Tibial nerve (tissue), 4 donors: ENCODE measurements around the gene SEC11A.

Experiments used
- CTCF ChIP-seq, 5 experiments: fragments of 200-600 bp in 3 of 5; fragments of 450-650 bp in 2 of 5; sonication (generic) in 3 of 5; IDR thresholded peaks; one replicate each; pipeline ENCODE4 v1.5.1; 2016 to 2019; ENCODE audit warnings: antibody characterized with exemption in 5 of 5, mild to moderate bottlenecking in 3 of 5, moderate library complexity in 2 of 5
- EP300 ChIP-seq, 2 donors: sonication (generic); formaldehyde crosslinking; IDR thresholded peaks; one replicate each; pipeline ENCODE4 v1.6.1; 2017; ENCODE audit warnings: antibody characterized with exemption in 2 of 2, mild to moderate bottlenecking in 1 of 2
- POLR2A ChIP-seq, 2 donors: fragments of 450-650 bp; IDR thresholded peaks; one replicate each; pipeline ENCODE4 v1.6.1; 2017; ENCODE audit warnings: antibody characterized with exemption in 2 of 2, mild to moderate bottlenecking in 2 of 2, moderate library complexity in 2 of 2

GRCh38 chr15:84761607-84762131 lies 45.7 kb upstream of the SEC11A start:
- no peak for TF ChIP-seq EP300 (IDR thresholded peaks at IDR 0.05)
- TF ChIP-seq CTCF (IDR thresholded peaks at IDR 0.05), result no peak
- no peak for TF ChIP-seq POLR2A (IDR thresholded peaks at IDR 0.05)
